Dendritic cell treated with granulocyte-macrophage colony-stimulating factor and Interleukin-4, amounts not matched to agents 40 ng/mL and 50 ng/mL, for 4 days (primary cell): ENCODE measurements around the gene LMBRD2.
"Not testable (repeated sequence)": the region's sequence is repeated elsewhere in the genome, so short reads cannot be mapped to it uniquely, and the experiment has no call there.

Experiments
- H3K27ac Mint-ChIP-seq: one replicate; pipeline ENCODE4 v1.8.0; 2022; ENCODE audit warnings: mild to moderate bottlenecking, mixed read lengths
- H3K27me3 Mint-ChIP-seq: one replicate; pipeline ENCODE4 v1.8.0; 2022; ENCODE audit warnings: mild to moderate bottlenecking, mixed read lengths
- H3K36me3 Mint-ChIP-seq: one replicate; pipeline ENCODE4 v1.8.0; 2022; ENCODE audit warnings: low read depth, mixed read lengths
- H3K4me1 Mint-ChIP-seq: one replicate; pipeline ENCODE4 v1.8.0; 2022; ENCODE audit warnings: low read depth, mixed read lengths
- H3K4me3 Mint-ChIP-seq: one replicate; pipeline ENCODE4 v1.8.0; 2022; ENCODE audit warnings: mild to moderate bottlenecking, moderate library complexity, mixed read lengths
- H3K9me3 Mint-ChIP-seq: one replicate; pipeline ENCODE4 v1.8.0; 2022; ENCODE audit warnings: mixed read lengths
- intact Hi-C: fragments of 100-400 bp; cut with micrococcal nuclease; formaldehyde crosslinking; loops from one replicate; pipeline ENCODE4 v1.15.0; 2022

The LMBRD2 gene

GRCh38 chr5:36153726-36154125 is 2.0 kb upstream of the LMBRD2 start:
- no peak overlapping the region for H3K27ac Mint-ChIP-seq
- no peaks in the 10 kb centered on the region for H3K27me3 Mint-ChIP-seq
- peaks cover 70% of the 10 kb centered on the region for H3K4me1 Mint-ChIP-seq
- H3K36me3 Mint-ChIP-seq, result peaks cover 52% of the 10 kb centered on the region
- intact Hi-C loops, result loop anchor here (5.0 to 10.0 kb wide), 3 partner anchors 724 to 1229 kb away; partner anchors contain the start of genes DNAJC21, NIPBL and NUP155
- H3K4me3 Mint-ChIP-seq, result no peak overlapping the region
- no peaks in the 10 kb centered on the region for H3K9me3 Mint-ChIP-seq

GRCh38 chr5:36153298-36153677 is 1.6 kb upstream of the LMBRD2 start:
- H3K27me3 Mint-ChIP-seq, result no peaks in the 10 kb centered on the region
- H3K9me3 Mint-ChIP-seq, result no peaks in the 10 kb centered on the region
- no peak overlapping the region for H3K4me3 Mint-ChIP-seq
- no peak overlapping the region for H3K27ac Mint-ChIP-seq
- peaks cover 65% of the 10 kb centered on the region for H3K4me1 Mint-ChIP-seq
- H3K36me3 Mint-ChIP-seq, result peaks cover 48% of the 10 kb centered on the region
- intact Hi-C loops, result loop anchor here (5.0 to 10.0 kb wide), 3 partner anchors 724 to 1228 kb away; partner anchors contain the start of genes DNAJC21, NIPBL and NUP155

DNA sequence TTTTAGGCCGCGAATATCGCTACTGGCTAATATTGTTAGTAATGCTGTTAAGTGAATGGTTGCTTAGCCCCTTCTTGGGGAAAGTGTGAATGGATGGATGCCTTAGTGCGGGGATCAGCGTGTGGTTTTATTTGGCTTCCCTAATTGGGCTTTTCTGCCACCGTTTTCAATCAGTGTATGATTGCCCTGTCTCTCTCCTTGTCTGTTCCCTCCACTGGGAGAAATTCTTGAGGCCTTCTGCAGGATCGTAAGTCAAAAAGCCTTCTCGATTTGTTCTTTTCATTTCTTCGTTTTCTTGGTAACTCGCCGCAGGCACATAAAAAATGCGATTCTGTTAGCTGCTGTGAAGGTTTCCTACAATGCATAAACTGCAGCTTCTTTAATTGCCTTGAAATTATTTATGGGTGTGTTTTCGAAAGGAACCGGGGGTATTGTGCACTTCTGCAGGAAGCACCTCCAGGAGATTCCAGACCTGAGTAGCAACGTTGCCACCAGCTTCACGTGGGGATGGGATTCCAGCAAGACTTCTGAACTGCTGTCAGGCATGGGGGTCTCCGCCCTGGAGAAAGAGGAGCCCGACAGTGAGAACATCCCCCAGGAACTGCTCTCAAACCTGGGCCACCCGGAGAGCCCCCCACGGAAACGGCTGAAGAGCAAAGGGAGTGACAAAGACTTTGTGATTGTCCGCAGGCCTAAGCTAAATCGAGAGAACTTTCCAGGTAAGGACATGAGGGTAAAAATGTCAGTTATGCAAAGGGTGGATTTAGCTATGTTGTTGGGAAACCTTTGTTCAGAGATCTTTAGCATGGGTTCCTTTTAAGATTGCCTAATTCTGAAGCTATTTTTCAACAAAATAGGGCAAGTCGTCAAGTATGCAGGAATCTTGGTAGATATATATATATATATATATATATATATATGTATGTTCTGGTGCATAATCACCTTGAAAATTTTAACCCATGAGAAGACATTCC is 924 bp upstream of the LMBRD2 start:
- no peaks in the 10 kb centered on the region for H3K9me3 Mint-ChIP-seq
- peak overlapping the region; percentile 94 for H3K4me3 Mint-ChIP-seq
- peaks cover 46% of the 10 kb centered on the region for H3K36me3 Mint-ChIP-seq
- peaks cover 60% of the 10 kb centered on the region for H3K4me1 Mint-ChIP-seq
- peak overlapping the region; percentile 90 for H3K27ac Mint-ChIP-seq
- intact Hi-C loops, result loop anchor here (1.0 to 10.0 kb wide), 4 partner anchors 90 to 1228 kb away; partner anchors contain the start of genes DNAJC21, NIPBL and NUP155
- H3K27me3 Mint-ChIP-seq, result no peaks in the 10 kb centered on the region

DNA sequence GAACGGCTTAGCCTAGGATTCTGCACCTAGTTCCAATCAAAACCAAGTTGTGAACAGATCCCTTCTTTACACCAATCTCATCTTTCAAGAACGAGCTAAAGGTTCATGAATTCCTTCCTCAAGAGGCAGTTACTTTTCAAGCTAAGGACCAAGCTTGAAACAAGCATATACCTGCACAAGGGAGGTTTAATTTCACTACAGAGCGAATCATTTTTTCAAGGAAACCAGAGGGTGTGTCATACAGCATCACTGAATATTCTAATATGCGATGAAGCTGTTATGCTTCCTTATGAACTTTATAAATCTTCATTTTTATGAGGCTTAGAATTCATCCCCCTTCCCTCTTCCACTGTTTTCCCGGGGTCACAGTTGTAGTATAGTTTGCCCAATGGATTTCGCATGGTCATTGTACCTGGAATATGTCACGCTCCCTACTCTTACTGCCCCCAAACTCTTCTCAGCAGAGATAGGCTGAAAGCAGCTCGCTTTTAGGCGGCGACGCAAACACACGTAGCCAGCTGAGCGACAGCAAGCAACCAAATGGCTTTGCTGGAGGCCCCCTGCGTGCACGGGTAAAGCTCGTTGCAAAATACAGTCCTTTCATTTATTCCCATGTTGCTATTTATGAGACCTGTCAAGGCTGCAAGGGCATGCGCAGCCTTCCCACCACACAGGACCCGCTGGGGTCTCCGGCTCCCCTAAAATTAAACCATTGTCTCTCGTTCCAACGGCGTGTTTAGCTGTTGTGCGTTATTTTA is 832 bp downstream of the LMBRD2 start:
- peaks cover 38% of the 10 kb centered on the region for H3K36me3 Mint-ChIP-seq
- H3K9me3 Mint-ChIP-seq, result no peaks in the 10 kb centered on the region
- peak overlapping the region; percentile 94 for H3K4me3 Mint-ChIP-seq
- intact Hi-C loops, result loop anchor here (5.0 to 10.0 kb wide), 3 partner anchors 726 to 1226 kb away; partner anchors contain the start of genes DNAJC21, NIPBL and NUP155
- H3K4me1 Mint-ChIP-seq, result peaks cover 49% of the 10 kb centered on the region
- H3K27me3 Mint-ChIP-seq, result no peaks in the 10 kb centered on the region
- H3K27ac Mint-ChIP-seq, result peak overlapping the region; percentile 90

- Mint-ChIP-seq H3K27ac (no peak overlapping the region), H3K9me3 (no peaks in the 10 kb centered on the region), H3K36me3 (peaks cover 22% of the 10 kb centered on the region), H3K4me3 (no peak overlapping the region), H3K27me3 (no peaks in the 10 kb centered on the region), H3K4me1 (peaks cover 24% of the 10 kb centered on the region)
- intact Hi-C loops, result no loop called here
These were observed 4.0 kb downstream of the LMBRD2 start for GRCh38 chr5:36147681-36148080.

GRCh38 chr5:36146390-36146789 is 5.3 kb downstream of the LMBRD2 start:
- no peaks in the 10 kb centered on the region for H3K27me3 Mint-ChIP-seq
- H3K9me3 Mint-ChIP-seq, result no peaks in the 10 kb centered on the region
- peaks cover 20% of the 10 kb centered on the region for H3K4me1 Mint-ChIP-seq
- peaks cover 12% of the 10 kb centered on the region for H3K36me3 Mint-ChIP-seq
- intact Hi-C loops, result no loop called here
- H3K4me3 Mint-ChIP-seq, result no peak overlapping the region
- no peak overlapping the region for H3K27ac Mint-ChIP-seq

GRCh38 chr5:36145311-36145710 is 6.4 kb downstream of the LMBRD2 start:
- Mint-ChIP-seq H3K9me3 (peaks cover 2% of the 10 kb centered on the region), H3K4me1 (peaks cover 11% of the 10 kb centered on the region), H3K27ac (no peak overlapping the region), H3K36me3 (peaks cover 15% of the 10 kb centered on the region), H3K27me3 (no peaks in the 10 kb centered on the region), H3K4me3 (no peak overlapping the region)
- intact Hi-C loops, result no loop called here

DNA sequence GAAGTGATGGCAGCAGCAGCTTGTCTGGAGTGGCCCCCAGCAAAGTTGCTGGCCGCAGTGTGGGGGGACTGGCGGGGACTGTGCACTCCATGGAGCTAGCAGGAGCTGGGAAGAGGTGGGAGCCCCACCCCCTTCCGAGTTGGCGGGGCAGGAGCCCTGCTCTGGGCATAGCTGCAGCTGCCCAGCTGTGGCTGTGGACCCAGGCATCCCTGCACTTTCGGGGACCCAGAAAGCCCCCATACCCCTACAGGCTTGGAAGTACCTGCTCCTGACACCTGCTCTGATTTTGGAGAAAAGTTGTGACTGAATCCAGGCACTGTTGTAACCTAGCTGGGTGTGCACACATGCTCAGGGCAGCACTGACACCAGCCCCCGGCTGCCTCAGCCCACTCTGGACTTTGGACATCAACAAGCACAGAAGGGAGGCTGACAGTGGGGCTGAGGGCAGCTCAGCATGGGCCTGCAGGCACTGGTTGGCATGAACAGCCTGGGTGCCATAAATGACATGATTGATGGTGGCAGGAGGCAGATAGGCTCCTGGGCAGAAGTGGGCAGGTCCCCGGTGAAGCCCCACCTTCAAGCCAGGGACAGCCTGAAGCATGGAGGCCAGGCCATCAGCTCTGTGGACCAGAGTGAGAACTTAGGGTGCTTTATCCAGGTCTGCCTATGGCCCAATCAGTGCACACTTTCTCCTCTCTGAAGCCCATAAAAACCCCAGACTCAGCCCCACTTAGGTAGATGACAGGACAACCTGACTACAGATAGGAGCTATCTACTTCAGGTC is 12.6 kb downstream of the LMBRD2 start:
- no peak overlapping the region for H3K4me3 Mint-ChIP-seq
- H3K27ac Mint-ChIP-seq, result no peak overlapping the region
- peaks cover 42% of the 10 kb centered on the region for H3K36me3 Mint-ChIP-seq
- H3K9me3 Mint-ChIP-seq, result peaks cover 9% of the 10 kb centered on the region
- H3K27me3 Mint-ChIP-seq, result no peaks in the 10 kb centered on the region
- H3K4me1 Mint-ChIP-seq, result no peaks in the 10 kb centered on the region
- intact Hi-C loops, result no loop called here

DNA sequence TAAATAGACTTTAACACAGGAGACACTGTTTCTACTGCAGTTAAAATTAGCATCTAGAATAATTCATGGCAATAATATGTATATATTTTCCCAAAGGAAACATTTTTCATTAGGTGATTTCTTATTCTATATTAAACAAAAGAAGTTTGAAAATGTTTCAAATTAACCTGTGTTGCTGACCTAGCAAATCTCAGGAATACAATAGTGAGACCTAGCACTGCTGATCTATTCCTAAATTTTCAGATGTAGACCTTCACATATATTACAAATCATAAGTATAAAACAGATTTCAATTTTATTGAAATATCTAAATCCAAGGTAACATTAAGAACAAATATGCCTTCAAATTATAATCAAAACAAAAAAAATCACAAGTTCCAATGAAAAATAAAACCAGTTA is 15.1 kb downstream of the LMBRD2 start:
- Mint-ChIP-seq H3K36me3 (peaks cover 40% of the 10 kb centered on the region), H3K27me3 (no peaks in the 10 kb centered on the region), H3K9me3 (peaks cover 9% of the 10 kb centered on the region), H3K4me3 (no peak overlapping the region), H3K4me1 (no peaks in the 10 kb centered on the region), H3K27ac (no peak overlapping the region)
- intact Hi-C loops, result no loop called here

DNA sequence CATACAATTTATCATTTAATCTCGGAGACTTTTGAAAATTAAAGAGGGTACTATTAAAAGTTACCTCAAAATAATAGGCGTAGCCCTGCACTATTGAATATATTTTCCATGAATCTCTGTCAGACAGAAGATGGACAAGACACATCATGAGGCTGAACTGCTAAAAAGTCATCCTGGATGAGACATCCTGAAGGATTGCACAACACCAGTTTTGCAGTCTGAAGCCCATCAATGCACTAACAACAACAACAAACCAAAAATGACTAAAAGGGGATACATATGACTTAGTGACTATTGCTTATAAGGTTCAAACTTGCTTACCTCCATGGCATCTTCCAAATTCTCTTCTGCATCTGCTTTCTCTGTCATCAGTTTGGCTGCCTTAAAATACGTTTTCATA is 15.7 kb downstream of the LMBRD2 start:
- Mint-ChIP-seq H3K36me3 (peaks cover 40% of the 10 kb centered on the region), H3K27me3 (no peaks in the 10 kb centered on the region), H3K4me3 (no peak overlapping the region), H3K9me3 (peaks cover 9% of the 10 kb centered on the region), H3K27ac (no peak overlapping the region), H3K4me1 (no peaks in the 10 kb centered on the region)
- intact Hi-C loops, result no loop called here

DNA sequence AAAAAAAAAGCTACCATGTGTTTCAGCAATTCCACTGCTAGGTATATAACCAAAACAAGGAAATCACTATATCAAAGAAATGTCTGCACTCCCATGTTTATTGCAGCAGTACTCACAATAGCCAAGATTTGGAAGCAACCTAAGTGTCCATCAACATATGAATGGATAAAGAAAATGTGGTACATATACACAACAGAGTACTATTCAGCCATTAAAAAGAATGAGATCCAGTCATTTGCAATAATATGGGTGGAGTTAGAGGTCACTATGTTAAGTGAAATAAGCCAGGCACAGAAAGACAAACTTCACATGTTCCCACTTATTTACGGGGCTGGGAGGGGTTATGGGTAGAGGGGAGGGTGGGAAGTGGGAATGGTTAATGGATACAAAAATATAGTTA is 18.7 kb downstream of the LMBRD2 start:
- intact Hi-C loops, H3K27ac Mint-ChIP-seq, H3K4me3 Mint-ChIP-seq, H3K27me3 Mint-ChIP-seq, H3K9me3 Mint-ChIP-seq, H3K4me1 Mint-ChIP-seq: not testable (repeated sequence)
- H3K36me3 Mint-ChIP-seq, result peaks cover 45% of the 10 kb centered on the region

DNA sequence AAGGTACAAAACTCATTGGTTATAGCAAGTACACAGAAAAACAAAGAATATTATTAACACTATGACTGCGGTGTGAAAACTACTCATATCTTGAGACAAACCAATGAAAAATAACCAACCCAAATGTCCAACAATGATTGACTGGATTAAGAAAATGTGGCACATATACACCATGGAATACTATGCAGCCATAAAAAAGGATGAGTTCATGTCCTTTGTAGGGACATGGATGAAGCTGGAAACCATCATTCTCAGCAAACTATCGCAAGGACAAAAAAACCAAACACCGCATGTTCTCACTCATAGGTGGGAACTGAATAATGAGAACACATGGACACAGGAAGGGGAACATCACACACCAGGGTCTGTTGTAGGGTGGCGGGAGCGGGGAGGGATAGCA is 22.0 kb downstream of the LMBRD2 start:
- not testable (repeated sequence) for H3K27me3 Mint-ChIP-seq
- H3K36me3 Mint-ChIP-seq, result peaks cover 44% of the 10 kb centered on the region

DNA sequence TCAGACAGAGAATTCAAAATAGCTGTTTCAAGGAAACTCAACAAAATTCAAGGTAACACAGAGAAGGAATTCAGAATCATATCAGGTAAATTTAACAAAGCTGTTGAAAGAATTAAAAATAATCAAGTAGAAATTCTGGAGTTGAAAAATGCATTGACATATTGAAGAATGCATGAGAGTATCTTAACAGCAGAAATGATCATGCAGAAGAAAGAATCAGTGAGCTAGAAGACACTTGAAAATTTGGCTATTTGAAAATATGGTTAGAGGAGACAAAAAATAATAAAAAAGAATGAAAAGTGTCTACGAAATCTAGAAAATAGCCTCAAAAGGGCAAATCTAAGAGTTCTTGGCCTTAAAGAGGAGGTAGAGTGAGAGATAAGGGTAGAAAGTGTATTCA is 22.9 kb downstream of the LMBRD2 start:
- peaks cover 9% of the 10 kb centered on the region for H3K9me3 Mint-ChIP-seq
- intact Hi-C loops, result no loop called here
- no peak overlapping the region for H3K27ac Mint-ChIP-seq
- no peaks in the 10 kb centered on the region for H3K4me1 Mint-ChIP-seq
- H3K36me3 Mint-ChIP-seq, result peaks cover 44% of the 10 kb centered on the region
- H3K4me3 Mint-ChIP-seq, result no peak overlapping the region
- no peaks in the 10 kb centered on the region for H3K27me3 Mint-ChIP-seq

More for the DNA sequence above, 22.0 kb downstream of the LMBRD2 start:
- H3K4me3 Mint-ChIP-seq, H3K4me1 Mint-ChIP-seq, H3K27ac Mint-ChIP-seq, H3K9me3 Mint-ChIP-seq, intact Hi-C loops: not testable (repeated sequence)
